SK-N-SH treated with all-trans-retinoic acid at 6 μM for 48 hours (cell line): ENCODE measurements around the gene SNRPB2.

Experiments
- ATAC-seq: fragments of 200-7000 bp; cut with Tn5 transposase; 3 replicates; pipeline ENCODE4 v1.9.1; 2020; ENCODE audit warnings: mild to moderate bottlenecking, moderate library complexity
- ARNTL ChIP-seq: fragments of 450-650 bp; formaldehyde crosslinking; IDR thresholded peaks from 2 replicates; pipeline ENCODE4 v1.5.0; 2020; ENCODE audit warnings: low read depth, mild to moderate bottlenecking, moderate library complexity, borderline replicate concordance
- BACH2 ChIP-seq: fragments of 250-450 bp; sonication (Bioruptor Pico); IDR thresholded peaks from 2 replicates; pipeline ENCODE4 v1.9.0; 2021; ENCODE audit warnings: mild to moderate bottlenecking, borderline replicate concordance
- CSDC2 ChIP-seq: fragments of 250-450 bp; sonication (Bioruptor Pico); IDR thresholded peaks from 2 replicates; pipeline ENCODE4 v1.5.0; 2020; ENCODE audit warnings: mild to moderate bottlenecking, moderate library complexity
- CSRNP3 ChIP-seq: fragments of 250-450 bp; sonication (Bioruptor Pico); IDR thresholded peaks from 2 replicates; pipeline ENCODE4 v1.5.1; 2021; ENCODE audit warnings: mild to moderate bottlenecking, moderate library complexity
- ESRRG ChIP-seq: fragments of 250-450 bp; sonication (Bioruptor Pico); IDR thresholded peaks from 2 replicates; pipeline ENCODE4 v1.6.1; 2021; ENCODE audit warnings: mild to moderate bottlenecking
- GLIS3 ChIP-seq: fragments of 250-450 bp; sonication (Bioruptor Pico); IDR thresholded peaks from 2 replicates; pipeline ENCODE4 v1.5.0; 2020; ENCODE audit warnings: mild to moderate bottlenecking, moderate library complexity
- ISL1 ChIP-seq: fragments of 250-450 bp; sonication (Bioruptor Pico); IDR thresholded peaks from 2 replicates; pipeline ENCODE4 v2.1.2; 2022; ENCODE audit warnings: mild to moderate bottlenecking, moderate library complexity
- OSR1 ChIP-seq: fragments of 250-450 bp; sonication (Bioruptor Pico); IDR thresholded peaks from 2 replicates; pipeline ENCODE4 v1.8.0; 2022; ENCODE audit warnings: moderate library complexity, mild to moderate bottlenecking, inconsistent platforms
- PATZ1 ChIP-seq: fragments of 250-450 bp; sonication (Bioruptor Pico); IDR thresholded peaks from 2 replicates; pipeline ENCODE4 v1.8.0; 2020; ENCODE audit warnings: mild to moderate bottlenecking, moderate library complexity, borderline replicate concordance
- POU6F1 ChIP-seq: fragments of 250-450 bp; sonication (Bioruptor Pico); IDR thresholded peaks from 2 replicates; pipeline ENCODE4 v1.8.0; 2021; ENCODE audit warnings: low read depth, mild to moderate bottlenecking, moderate library complexity, borderline replicate concordance
- PPARA ChIP-seq: fragments of 250-450 bp; sonication (Bioruptor Pico); IDR thresholded peaks from 2 replicates; pipeline ENCODE4 v1.5.0; 2020; ENCODE audit warnings: mild to moderate bottlenecking, borderline replicate concordance
- RARB ChIP-seq: fragments of 250-450 bp; sonication (Bioruptor Pico); IDR thresholded peaks from 2 replicates; pipeline ENCODE4 v1.8.0; 2021; ENCODE audit warnings: mild to moderate bottlenecking, moderate library complexity
- TCF4 ChIP-seq: fragments of 250-450 bp; sonication (Bioruptor Pico); IDR thresholded peaks from 2 replicates; pipeline ENCODE4 v1.8.0; 2021; ENCODE audit warnings: mild to moderate bottlenecking, moderate library complexity, borderline replicate concordance
- TOX ChIP-seq: fragments of 250-450 bp; sonication (Bioruptor Pico); IDR thresholded peaks from 2 replicates; pipeline ENCODE4 v1.8.0; 2021; ENCODE audit warnings: mild to moderate bottlenecking, moderate library complexity, borderline replicate concordance
- TSHZ2 ChIP-seq: fragments of 250-450 bp; sonication (Bioruptor Pico); IDR thresholded peaks from 2 replicates; pipeline ENCODE4 v1.5.0; 2020; ENCODE audit warnings: mild to moderate bottlenecking, moderate library complexity
- ZC3H10 ChIP-seq: fragments of 250-450 bp; sonication (Bioruptor Pico); IDR thresholded peaks from 2 replicates; pipeline ENCODE4 v1.5.1; 2021; ENCODE audit warnings: mild to moderate bottlenecking, moderate library complexity
- ZFP3 ChIP-seq: fragments of 250-450 bp; sonication (Bioruptor Pico); IDR thresholded peaks from 2 replicates; pipeline ENCODE4 v1.5.0; 2020; ENCODE audit warnings: mild to moderate bottlenecking, moderate library complexity
- ZFP30 ChIP-seq: fragments of 450-650 bp; formaldehyde crosslinking; IDR thresholded peaks from 2 replicates; pipeline ENCODE4 v1.5.0; 2022; ENCODE audit warnings: mild to moderate bottlenecking, moderate library complexity
- ZNF565 ChIP-seq: fragments of 450-650 bp; formaldehyde crosslinking; conservative IDR thresholded peaks from 2 replicates; pipeline ENCODE4 v1.5.0; 2020; ENCODE audit warnings: low read depth, mild to moderate bottlenecking, moderate library complexity
- ZNF8 ChIP-seq: fragments of 450-650 bp; formaldehyde crosslinking; IDR thresholded peaks from 2 replicates; pipeline ENCODE4 v1.5.0; 2020; ENCODE audit warnings: mild to moderate bottlenecking, moderate library complexity
- TF ChIP-seq, protein P1 (sequence below): fragments of 250-450 bp; sonication (Bioruptor Pico); IDR thresholded peaks from 2 replicates; pipeline ENCODE4 v1.5.1; 2020; ENCODE audit warnings: low read depth, mild to moderate bottlenecking, moderate library complexity

The SNRPB2 gene

GRCh38 chr20:16691381-16691780 is 38.4 kb upstream of the SNRPB2 start:
- no peak for TF ChIP-seq TCF4 (CRISPR knock-in tag)
- TF ChIP-seq TSHZ2 (CRISPR knock-in tag): no peak
- no peak for TF ChIP-seq ZFP30 (CRISPR knock-in tag)
- TF ChIP-seq TOX (CRISPR knock-in tag): no peak
- TF ChIP-seq BACH2 (CRISPR knock-in tag): no peak
- TF ChIP-seq ZNF565 (CRISPR knock-in tag): no peak
- ATAC-seq: no peak

GRCh38 chr20:16692009-16692408 is 37.8 kb upstream of the SNRPB2 start:
- no peak for ATAC-seq
- TF ChIP-seq ZNF565 (CRISPR knock-in tag): no peak
- TF ChIP-seq PPARA: no peak
- TF ChIP-seq ZFP3 (CRISPR knock-in tag): no peak
- TF ChIP-seq TOX (CRISPR knock-in tag): no peak
- TF ChIP-seq TSHZ2 (CRISPR knock-in tag): no peak
- no peak for TF ChIP-seq ARNTL (CRISPR knock-in tag)
- no peak for TF ChIP-seq ESRRG
- no peak for TF ChIP-seq CSDC2 (CRISPR knock-in tag)

DNA sequence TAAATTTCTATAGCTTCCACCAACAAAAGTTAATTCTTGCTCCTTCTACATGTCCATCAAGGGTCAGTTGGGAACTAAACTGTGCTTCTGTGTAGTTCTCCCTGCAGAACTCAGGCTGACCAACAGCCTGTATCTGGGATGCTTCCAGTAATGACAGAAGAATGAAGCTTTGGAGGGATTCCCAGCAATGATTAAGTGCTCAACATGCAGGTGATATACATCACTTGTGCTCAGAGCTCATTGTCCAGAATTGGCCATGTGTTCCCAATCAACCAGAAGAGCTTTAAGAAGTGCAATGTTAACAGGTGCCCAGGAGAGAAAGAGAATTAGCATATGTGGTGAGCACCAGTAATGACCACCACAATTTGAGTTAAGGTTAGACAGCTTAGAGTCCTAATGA is 37.4 kb upstream of the SNRPB2 start:
- TF ChIP-seq ZNF565 (CRISPR knock-in tag): no peak
- peak; percentile 74 for TF ChIP-seq ISL1 (CRISPR knock-in tag)
- TF ChIP-seq TSHZ2 (CRISPR knock-in tag): 0 out of 2 replicates have a peak, but pooled peaks have one; percentile 14
- peak; percentile 25; the same call in 1 of the 3 replicates for ATAC-seq

DNA sequence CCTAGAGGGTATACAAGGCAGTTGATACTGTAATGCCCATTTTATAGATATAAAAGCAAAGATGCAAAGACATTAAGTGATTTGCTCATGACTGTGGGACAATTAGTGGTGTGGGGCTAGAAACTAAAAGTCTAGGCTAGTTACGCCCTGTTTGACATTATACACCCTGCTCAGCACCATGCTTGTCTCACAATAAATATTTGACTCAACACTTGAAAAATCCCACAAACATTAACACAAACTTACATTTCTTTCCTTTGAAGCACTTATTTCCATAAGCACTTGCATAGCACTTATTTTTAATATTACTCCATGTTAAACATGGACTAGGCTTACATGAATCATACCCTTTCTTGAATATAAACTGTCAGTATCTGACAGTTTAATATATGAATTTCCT is 36.5 kb upstream of the SNRPB2 start:
- ATAC-seq: no peak
- no peak for TF ChIP-seq CSRNP3 (CRISPR knock-in tag)
- TF ChIP-seq POU6F1 (CRISPR knock-in tag): no peak
- TF ChIP-seq ZC3H10 (CRISPR knock-in tag): no peak
- TF ChIP-seq OSR1 (CRISPR knock-in tag): no peak
- TF ChIP-seq BACH2 (CRISPR knock-in tag): no peak
- no peak for TF ChIP-seq ESRRG
- TF ChIP-seq PATZ1 (CRISPR knock-in tag): no peak
- TF ChIP-seq ISL1 (CRISPR knock-in tag): no peak
- no peak for TF ChIP-seq RARB (CRISPR knock-in tag)
- TF ChIP-seq GLIS3 (CRISPR knock-in tag): no peak
- TF ChIP-seq ZNF8 (CRISPR knock-in tag): no peak
- TF ChIP-seq TOX (CRISPR knock-in tag): no peak
- TF ChIP-seq ARNTL (CRISPR knock-in tag): no peak
- no peak for TF ChIP-seq TCF4 (CRISPR knock-in tag)
- TF ChIP-seq, protein P1, sequence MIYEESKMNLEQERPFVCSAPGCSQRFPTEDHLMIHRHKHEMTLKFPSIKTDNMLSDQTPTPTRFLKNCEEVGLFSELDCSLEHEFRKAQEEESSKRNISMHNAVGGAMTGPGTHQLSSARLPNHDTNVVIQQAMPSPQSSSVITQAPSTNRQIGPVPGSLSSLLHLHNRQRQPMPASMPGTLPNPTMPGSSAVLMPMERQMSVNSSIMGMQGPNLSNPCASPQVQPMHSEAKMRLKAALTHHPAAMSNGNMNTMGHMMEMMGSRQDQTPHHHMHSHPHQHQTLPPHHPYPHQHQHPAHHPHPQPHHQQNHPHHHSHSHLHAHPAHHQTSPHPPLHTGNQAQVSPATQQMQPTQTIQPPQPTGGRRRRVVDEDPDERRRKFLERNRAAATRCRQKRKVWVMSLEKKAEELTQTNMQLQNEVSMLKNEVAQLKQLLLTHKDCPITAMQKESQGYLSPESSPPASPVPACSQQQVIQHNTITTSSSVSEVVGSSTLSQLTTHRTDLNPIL (CRISPR knock-in tag): no peak
